ELR (cell line): Measurements from ENCODE around the gene WDR83.
A peak's percentile ranks its signal among the peaks of the same experiment; 100 is the strongest.

ENCODE experiments used
- DNase-seq: peaks from one replicate; pipeline ENCODE4 v3.0.0-alpha.2; 2015; ENCODE audit warnings: low read depth

WDR83 gene

DNA sequence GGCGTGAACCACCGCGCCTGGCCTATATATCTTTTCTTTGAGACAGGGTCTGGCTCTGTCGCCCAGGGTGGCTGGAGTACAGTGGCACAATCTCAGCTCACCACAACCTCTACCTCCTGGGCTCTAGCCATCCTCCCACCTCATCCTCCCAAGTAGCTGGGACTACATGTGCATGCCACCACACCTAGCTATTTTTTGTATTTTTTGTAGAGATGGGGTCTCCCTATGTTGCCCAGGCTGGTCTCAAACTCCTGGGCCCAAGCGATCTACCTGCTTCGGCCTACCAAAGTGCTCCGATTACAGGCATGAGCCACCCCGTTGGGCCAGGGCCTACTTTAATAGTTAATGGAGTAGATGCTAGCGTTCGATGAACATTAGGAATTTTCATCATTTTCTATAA, 53.7 kb downstream of the WDR83 start:
- DNase-seq: no peak

DNA sequence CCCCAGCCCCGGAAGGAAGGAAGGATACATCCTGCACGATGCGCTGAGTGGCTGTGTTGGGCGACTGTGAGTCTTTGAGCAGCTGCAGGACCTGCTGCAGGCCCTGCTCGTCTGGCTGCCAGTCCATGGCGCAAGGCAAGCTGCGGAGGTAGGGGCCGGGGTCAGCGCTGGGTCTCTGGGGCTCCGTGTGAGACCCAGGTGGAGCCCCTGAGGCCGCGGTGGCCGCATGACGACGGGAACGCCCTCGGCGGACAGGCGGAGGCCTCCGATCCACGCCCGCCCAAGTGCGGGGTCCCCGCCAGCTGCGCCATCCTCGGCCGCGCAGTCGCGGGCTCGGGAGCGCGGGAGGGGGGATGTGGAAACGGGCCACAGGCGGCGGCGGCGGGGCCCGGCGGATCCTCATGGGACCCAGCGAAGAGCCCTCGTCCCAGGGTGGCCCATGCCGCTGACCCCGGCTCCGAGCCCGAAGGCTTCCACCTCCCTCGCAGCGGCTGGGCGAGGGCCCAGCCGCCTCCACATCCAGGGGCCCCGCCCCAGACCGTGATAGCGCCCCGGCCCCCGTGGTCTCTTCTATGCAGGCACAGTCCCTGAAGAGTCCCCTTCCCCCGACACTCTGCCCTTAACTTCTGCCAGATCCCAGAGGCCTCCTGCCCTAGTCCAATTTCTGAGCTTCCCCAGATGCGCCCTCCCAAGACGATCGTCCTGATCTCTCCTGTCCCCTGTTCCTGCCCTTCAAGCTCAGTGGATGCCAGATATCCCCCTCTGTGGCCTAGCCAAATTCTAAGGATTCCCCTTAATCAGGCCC, 54.4 kb downstream of the WDR83 start:
- peak; percentile 44 for DNase-seq

DNA sequence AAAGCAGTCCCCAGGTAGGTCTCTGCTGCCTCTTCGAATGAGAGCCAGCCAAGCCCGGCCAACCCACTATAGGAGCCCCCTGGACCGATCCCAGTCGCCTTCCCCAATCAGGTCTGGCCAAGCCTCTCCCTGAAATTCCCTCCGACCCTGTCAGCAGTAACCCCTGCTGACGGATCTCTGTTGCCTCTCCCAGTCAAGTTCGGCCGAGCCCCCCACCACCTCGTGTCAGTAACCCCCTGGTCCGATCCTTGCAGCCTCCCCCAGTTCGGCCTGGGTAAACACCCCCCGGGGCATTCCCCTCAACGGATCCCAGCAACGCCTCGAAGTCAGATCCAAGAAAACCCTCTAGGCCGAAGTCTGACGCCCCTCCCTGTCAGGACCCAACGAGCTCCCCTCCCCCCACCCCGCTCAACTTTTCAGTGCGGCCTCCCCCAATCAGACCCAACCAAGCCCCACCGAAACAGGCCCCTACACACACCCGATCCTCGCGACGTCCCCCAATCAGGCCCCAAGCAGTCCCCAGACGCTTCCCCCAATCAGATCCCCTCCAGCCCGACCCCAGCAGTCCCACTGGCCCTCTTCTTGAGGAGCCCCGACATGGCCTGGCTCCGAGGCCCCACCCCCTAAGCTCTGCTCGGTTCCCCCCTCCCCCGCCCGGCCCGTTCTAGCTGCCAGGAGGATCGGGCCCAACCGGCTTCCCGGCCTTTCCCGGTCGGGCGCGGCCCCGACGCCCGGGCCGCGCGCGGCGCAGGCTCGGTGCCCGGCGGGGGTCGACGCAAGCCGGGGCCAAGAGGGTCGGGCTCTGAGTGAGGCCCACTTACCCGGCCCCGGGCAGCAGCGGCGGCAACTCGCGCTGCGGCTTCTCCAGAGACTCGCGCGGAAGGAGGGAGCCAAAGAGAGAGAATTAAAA, 55.3 kb downstream of the WDR83 start:
- peak; percentile 82 for DNase-seq

DNA sequence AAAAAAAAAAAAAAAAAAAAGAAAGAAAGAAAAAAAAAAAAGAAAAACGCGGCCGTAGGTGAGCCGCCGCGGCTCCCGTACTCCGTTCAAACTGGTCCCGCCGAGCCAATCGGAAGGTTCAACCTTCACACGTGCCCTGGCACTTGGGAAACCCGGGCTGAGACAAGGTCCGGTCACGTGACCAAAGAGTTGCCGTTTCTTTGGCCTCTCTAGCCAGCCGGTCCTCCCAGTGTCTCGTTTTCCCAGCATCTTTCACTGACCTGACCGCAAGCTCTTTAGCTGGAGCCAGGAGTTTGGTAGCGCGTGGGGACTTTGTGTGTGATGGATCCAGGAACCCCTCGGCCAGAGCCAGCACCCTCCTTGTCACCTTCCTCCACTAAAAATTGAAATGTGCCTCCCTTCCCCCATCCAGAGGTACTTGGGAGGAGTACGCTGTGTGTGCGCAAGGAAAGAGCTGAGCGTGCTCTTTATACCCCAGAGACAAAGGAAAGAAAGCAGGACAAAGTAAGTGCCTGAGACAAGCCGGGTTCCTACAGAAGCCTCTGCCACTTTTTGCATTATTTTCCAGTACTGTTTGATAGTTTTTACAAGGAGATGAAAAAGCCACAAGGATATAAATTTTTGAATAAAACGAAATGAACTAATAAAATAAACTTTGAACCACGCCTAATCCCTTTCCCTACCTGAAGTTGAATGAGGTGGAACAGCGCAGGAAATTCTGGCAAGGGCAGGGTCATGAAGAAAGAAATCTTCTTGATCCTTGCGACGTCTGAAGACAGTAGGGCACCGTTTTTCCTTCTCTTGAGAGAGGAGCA, 56.2 kb downstream of the WDR83 start:
- peak; percentile 100 for DNase-seq

DNA sequence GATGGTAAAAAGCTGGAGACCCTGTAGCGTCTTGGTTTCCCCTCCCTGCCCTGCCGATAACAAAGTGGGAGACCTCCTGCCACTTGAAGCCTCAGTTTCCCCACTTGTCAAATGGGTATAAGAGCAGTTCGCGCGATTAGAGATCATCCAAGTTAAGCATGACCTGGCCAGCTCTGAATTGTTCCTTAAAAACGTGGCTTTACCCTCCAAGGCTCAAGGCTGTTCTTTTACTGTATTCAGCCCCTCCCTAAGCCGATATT, 56.7 kb downstream of the WDR83 start:
- DNase-seq: peak; percentile 33

DNA sequence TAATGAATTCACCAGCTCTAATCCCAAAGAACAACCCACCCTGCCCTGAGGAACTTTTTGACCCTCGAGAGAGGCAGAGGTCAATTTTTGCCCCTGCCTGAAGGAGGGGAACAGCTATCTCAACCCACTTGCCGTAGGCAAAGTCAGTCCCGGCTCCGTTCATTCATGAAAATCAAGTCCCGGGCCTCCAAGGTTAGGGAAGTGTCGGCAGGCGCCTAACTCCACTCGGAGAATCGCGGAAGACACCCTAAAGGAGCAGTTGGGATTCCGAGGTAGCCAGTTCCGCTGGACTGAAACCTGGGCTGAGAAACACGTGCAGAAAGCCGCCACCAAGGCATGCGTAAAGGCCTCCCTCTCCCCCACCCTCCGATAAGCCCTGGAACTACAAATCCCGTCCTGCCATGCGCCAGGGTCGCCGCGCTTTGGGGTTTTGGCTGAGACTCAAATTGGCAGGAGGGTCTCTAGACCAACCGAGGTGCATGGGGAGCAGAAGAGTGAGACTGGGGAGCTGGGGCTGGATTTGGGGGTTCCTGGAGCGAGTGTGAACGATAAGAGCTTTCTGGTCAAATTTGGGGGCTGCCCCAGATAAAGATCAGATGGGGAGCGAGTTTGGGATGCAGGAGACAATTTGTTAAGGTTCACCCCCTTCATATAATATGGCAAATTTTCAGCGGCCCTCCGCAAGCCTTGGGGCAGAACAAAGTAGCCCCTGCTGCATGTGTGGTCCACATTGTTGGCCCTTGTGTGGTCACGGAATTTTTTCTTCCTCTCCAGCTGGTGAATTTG, 57.2 kb downstream of the WDR83 start, which contains the start of gene TNPO2:
TSS of gene TNPO2 (minus strand) at position 292 of the 786 bp plus-strand sequence. CDS start 2,955 bp downstream, outside the sequence.
- DNase-seq: peak; percentile 84
